A549 (cell line): ENCODE measurements around the gene TMEM61. TPM values are rescaled to one million over a fixed set of nuclear protein-coding genes. Genes with fewer than 3 reads are reported as not detected.

Experiments
- ATAC-seq, 2 experiments: fragments of 200-7000 bp in 1 of 2; fragments of >200 bp in 1 of 2; cut with Nextera tagmentation in 1 of 2; cut with Tn5 transposase in 1 of 2; 3 replicates each; pipeline versions ENCODE4 v1.8.0 to v1.9.1; 2018 to 2020; ENCODE audit warnings: mild to moderate bottlenecking in 1 of 2, moderate library complexity in 1 of 2
- CTCF ChIA-PET: fragments of 300-600 bp; sonication (Branson Sonifier 250); formaldehyde crosslinking; extraction: SDS; loops from one replicate; lab custom pipeline; 2021; ENCODE audit warnings: antibody characterized with exemption, inconsistent platforms; lab: Yijun Ruan, JAX
- POLR2A ChIA-PET: fragments of 350-600 bp; formaldehyde crosslinking; extraction: SDS; loops from one replicate; lab custom pipeline; 2021; ENCODE audit warnings: antibody characterized with exemption, inconsistent platforms; lab: Yijun Ruan, JAX
- DNase-seq, 2 experiments: peaks; one replicate each; pipeline versions ENCODE4 v3.0.0 to v3.0.0-alpha.2; 2011 to 2016; ENCODE audit warnings: low read depth in 1 of 2, low spot score in 1 of 2
- FAIRE-seq: peaks from 2 replicates; lab custom pipeline; 2011; peaks lifted over from hg19 to GRCh38; lab: Jason Lieb, UNC
- H3K27ac ChIP-seq, 2 experiments: fragments of >200 bp; sonication (Bioruptor Twin); formaldehyde crosslinking; 3 replicates each; pipeline ENCODE4 v1.5.1; 2016 to 2017
- H3K4me1 ChIP-seq: fragments of >200 bp; sonication (Bioruptor Twin); formaldehyde crosslinking; 3 replicates; pipeline ENCODE4 v1.6.1; 2016
- H3K4me2 ChIP-seq: fragments of >200 bp; sonication (Bioruptor Twin); formaldehyde crosslinking; 3 replicates; pipeline ENCODE4 v1.6.1; 2016
- H3K4me3 ChIP-seq: fragments of >200 bp; sonication (Bioruptor Twin); formaldehyde crosslinking; 3 replicates; pipeline ENCODE4 v1.5.1; 2016
- H3K9me3 ChIP-seq: fragments of >200 bp; sonication (Bioruptor Twin); formaldehyde crosslinking; 3 replicates; pipeline ENCODE4 v1.6.1; 2016
- ATOH8 ChIP-seq: fragments of 250-450 bp; sonication (Bioruptor Pico); IDR thresholded peaks from 2 replicates; pipeline ENCODE4 v1.5.0; 2020; ENCODE audit warnings: low read depth, mild to moderate bottlenecking, moderate library complexity
- CBX2 ChIP-seq: fragments of 200-600 bp; sonication (generic); IDR thresholded peaks from 2 replicates; pipeline ENCODE4 v1.6.1; 2016; ENCODE audit warnings: low read depth, mild to moderate bottlenecking, borderline replicate concordance
- CBX8 ChIP-seq: fragments of 200-600 bp; sonication (generic); IDR thresholded peaks from 2 replicates; pipeline ENCODE4 v1.6.1; 2016
- CEBPB ChIP-seq, 2 experiments: fragments of >200 bp in 1 of 2; sonication (Bioruptor Twin) in 1 of 2; formaldehyde crosslinking in 1 of 2; IDR thresholded peaks; 2 replicates each; pipeline ENCODE4 v1.6.1; 2012 to 2016
- CHD2 ChIP-seq: fragments of 150-350 bp; IDR thresholded peaks from 2 replicates; pipeline ENCODE4 v1.6.1; 2014; ENCODE audit warnings: low read length; ENCODE audit not compliant: partially characterized antibody
- CHD4 ChIP-seq: fragments of 200-600 bp; sonication (generic); IDR thresholded peaks from 2 replicates; pipeline ENCODE4 v1.6.1; 2016; ENCODE audit warnings: antibody characterized with exemption, mild to moderate bottlenecking, borderline replicate concordance
- E2F6 ChIP-seq: IDR thresholded peaks from 2 replicates; pipeline ENCODE4 v1.6.1; 2012; ENCODE audit warnings: low read depth, borderline replicate concordance
- EHF ChIP-seq: fragments of 250-450 bp; sonication (Bioruptor Pico); IDR thresholded peaks from 2 replicates; pipeline ENCODE4 v1.5.0; 2020; ENCODE audit warnings: mild to moderate bottlenecking
- EP300 ChIP-seq, 2 experiments: fragments of >200 bp; sonication (Bioruptor Twin); formaldehyde crosslinking; IDR thresholded peaks; 2 replicates in 1 of 2; 3 replicates in 1 of 2; pipeline ENCODE4 v1.6.1; 2016 to 2017
- ESRRA ChIP-seq: fragments of 150-350 bp; IDR thresholded peaks from 2 replicates; pipeline ENCODE4 v1.6.1; 2014; ENCODE audit warnings: mild to moderate bottlenecking, low read length, borderline replicate concordance
- FOSB ChIP-seq: fragments of 250-450 bp; sonication (Bioruptor Pico); IDR thresholded peaks from 2 replicates; pipeline ENCODE4 v1.5.0; 2020; ENCODE audit warnings: mild to moderate bottlenecking, moderate library complexity
- FOSL2 ChIP-seq, 2 experiments: fragments of 450-650 bp in 1 of 2; fragments of >200 bp in 1 of 2; sonication (Bioruptor Twin) in 1 of 2; formaldehyde crosslinking; IDR thresholded peaks; 2 replicates each; pipeline versions ENCODE4 v1.5.0 to v1.6.1; 2016 to 2020; ENCODE audit warnings: mild to moderate bottlenecking in 1 of 2, moderate library complexity in 1 of 2
- GATA3 ChIP-seq: IDR thresholded peaks from 2 replicates; pipeline ENCODE4 v1.6.1; 2012; ENCODE audit warnings: borderline replicate concordance
- HES2 ChIP-seq: fragments of >200 bp; sonication (Bioruptor Twin); formaldehyde crosslinking; IDR thresholded peaks from 2 replicates; pipeline ENCODE4 v1.6.1; 2016
- HMGXB4 ChIP-seq: fragments of 250-450 bp; sonication (Bioruptor Pico); IDR thresholded peaks from 2 replicates; pipeline ENCODE4 v1.5.0; 2021; ENCODE audit warnings: mild to moderate bottlenecking, moderate library complexity, borderline replicate concordance
- HOXA7 ChIP-seq: fragments of 250-450 bp; sonication (Bioruptor Pico); IDR thresholded peaks from 2 replicates; pipeline ENCODE4 v1.5.0; 2020; ENCODE audit warnings: mild to moderate bottlenecking, moderate library complexity
- HOXB13 ChIP-seq: fragments of 250-450 bp; sonication (Bioruptor Pico); IDR thresholded peaks from 2 replicates; pipeline ENCODE4 v1.5.0; 2020; ENCODE audit warnings: low read depth, mild to moderate bottlenecking, moderate library complexity
- JUN ChIP-seq, 2 experiments: fragments of >200 bp; sonication (Bioruptor Twin); formaldehyde crosslinking; IDR thresholded peaks; 2 replicates in 1 of 2; 3 replicates in 1 of 2; pipeline ENCODE4 v1.6.1; 2016 to 2017
- MAZ ChIP-seq: fragments of 150-350 bp; IDR thresholded peaks from 2 replicates; pipeline ENCODE4 v1.6.1; 2014; ENCODE audit warnings: antibody characterized with exemption, low read depth, low read length, borderline replicate concordance
- NFE2L2 ChIP-seq: fragments of 150-350 bp; conservative IDR thresholded peaks from 2 replicates; pipeline ENCODE4 v1.6.1; 2014; ENCODE audit warnings: low read length
- PBX3 ChIP-seq: IDR thresholded peaks from 2 replicates; pipeline ENCODE4 v1.6.1; 2012
- PHF8 ChIP-seq: fragments of 200-600 bp; sonication (generic); IDR thresholded peaks from 2 replicates; pipeline ENCODE4 v1.6.1; 2016; ENCODE audit warnings: low read depth, mild to moderate bottlenecking, antibody characterized with exemption, moderate library complexity, borderline replicate concordance
- RCOR1 ChIP-seq: fragments of 150-350 bp; IDR thresholded peaks from 2 replicates; pipeline ENCODE4 v1.6.1; 2014; ENCODE audit warnings: antibody characterized with exemption, low read length, low read depth
- RFX5 ChIP-seq: fragments of 450-650 bp; IDR thresholded peaks from 2 replicates; pipeline ENCODE4 v1.7.1; 2014; ENCODE audit warnings: antibody characterized with exemption, mild to moderate bottlenecking, moderate library complexity
- SMC3 ChIP-seq: fragments of >200 bp; sonication (Bioruptor Twin); formaldehyde crosslinking; IDR thresholded peaks from 3 replicates; pipeline ENCODE4 v1.6.1; 2018; ENCODE audit warnings: inconsistent platforms
- ZC3H11A ChIP-seq: fragments of 450-650 bp; IDR thresholded peaks from 2 replicates; pipeline ENCODE4 v1.6.1; 2014; ENCODE audit warnings: antibody characterized with exemption, mild to moderate bottlenecking
- ZSCAN20 ChIP-seq: fragments of 250-450 bp; sonication (Bioruptor Pico); IDR thresholded peaks from 2 replicates; pipeline ENCODE4 v1.8.0; 2022; ENCODE audit warnings: mild to moderate bottlenecking, moderate library complexity
- WGBS: methylation state at CpG from one replicate; pipeline ENCODE4 v1.1.6; 2017; ENCODE audit errors: missing lambda C conversion rate; 5-methylcytosine and 5-hydroxymethylcytosine counted together
- polyA plus RNA-seq, 4 experiments: library from polyadenylated mRNA; depleted of rRNA in 3 of 4; stranded (reverse); fragments of >200 nt; fragmentation: RNase III in 1 of 4; extraction: RNeasy Plus Mini Kit Qiagen cat#74134 plus additional on column Dnase treatment in 1 of 4; gene quantifications; 2 replicates in 3 of 4; 3 replicates in 1 of 4; pipeline ENCODE4 v1.2.3, GENCODE V29; 2011 to 2017

The TMEM61 gene
- polyA plus RNA-seq, 2 of the 4 experiments (the other 2 are of a cell fraction), result 0.06 to 0.10 TPM

GRCh38 chr1:54967372-54967771 is 13.1 kb upstream of the TMEM61 start:
- no peak overlapping the region for H3K4me3 ChIP-seq
- H3K4me1 ChIP-seq, result peaks cover 13% of the 10 kb centered on the region
- FAIRE-seq, result no peak
- H3K9me3 ChIP-seq, result no peaks in the 10 kb centered on the region
- WGBS, result 54% methylated on average over 5 of the region's 5 CpGs
- TF ChIP-seq FOSB (CRISPR knock-in tag) (no peak), FOSL2 (IDR thresholded peaks at IDR 0.05) (no peak), FOSL2 (CRISPR knock-in tag; IDR thresholded peaks at IDR 0.05) (peak; percentile 16; the same call in 1 of the 2 replicates), CHD2 (no peak), PBX3 (no peak)
- DNase-seq, result no peak
- H3K27ac ChIP-seq, result no peak overlapping the region
- ChIA-PET POLR2A (no interaction called here), CTCF (interaction anchor here (3.8 kb wide), 1 partner anchor 17 kb away, joined by 21 read pairs; no protein-coding TSS in a partner anchor)
- no peak for ATAC-seq
- no peak overlapping the region for H3K4me2 ChIP-seq

- Histone ChIP-seq H3K4me1 (peaks cover 21% of the 10 kb centered on the region), H3K4me3 (no peak overlapping the region), H3K9me3 (no peaks in the 10 kb centered on the region), H3K4me2 (no peak overlapping the region), H3K27ac (no peak overlapping the region)
- DNase-seq (no peak), FAIRE-seq (no peak), ATAC-seq (no peak)
- TF ChIP-seq NFE2L2, result no peak
- no peak for TF ChIP-seq EP300 (IDR thresholded peaks at IDR 0.05)
- no peak for TF ChIP-seq HOXB13 (CRISPR knock-in tag)
- TF ChIP-seq HOXA7 (CRISPR knock-in tag), result no peak
- no peak for TF ChIP-seq SMC3
- no peak for TF ChIP-seq HES2
- TF ChIP-seq MAZ, result no peak
- TF ChIP-seq ZC3H11A, result no peak
- no peak for TF ChIP-seq PHF8
- TF ChIP-seq PBX3, result no peak
- no peak for TF ChIP-seq CBX8
- no peak for TF ChIP-seq GATA3
- TF ChIP-seq E2F6, result no peak
- no peak for TF ChIP-seq RCOR1
- TF ChIP-seq FOSB (CRISPR knock-in tag), result no peak
- no peak for TF ChIP-seq CBX2
- TF ChIP-seq ZSCAN20 (CRISPR knock-in tag), result no peak
- TF ChIP-seq CEBPB (IDR thresholded peaks at IDR 0.05), result no peak
- no peak for TF ChIP-seq ESRRA
- TF ChIP-seq EHF (CRISPR knock-in tag), result no peak
- ChIA-PET POLR2A (no interaction called here), CTCF (interaction anchor here (1.0 to 3.8 kb wide), 5 partner anchors 10 to 28 kb away, joined by 3 to 21 read pairs (median 5); no protein-coding TSS in a partner anchor)
- 56% methylated on average over 4 of the region's 4 CpGs for WGBS
These were observed 11.9 kb upstream of the TMEM61 start for GRCh38 chr1:54968551-54968950.

- Histone ChIP-seq H3K4me3 (no peak overlapping the region), H3K27ac (no peak overlapping the region), H3K4me2 (no peak overlapping the region), H3K9me3 (no peaks in the 10 kb centered on the region), H3K4me1 (peaks cover 22% of the 10 kb centered on the region)
- DNase-seq (no peak), ATAC-seq (no peak), FAIRE-seq (no peak)
- ChIA-PET POLR2A (no interaction called here), CTCF (interaction anchor here (1.7 to 2.2 kb wide), 2 partner anchors 9 to 19 kb away, joined by 4 to 7 read pairs; no protein-coding TSS in a partner anchor)
- 82% methylated on average over 1 of the region's 1 CpG for WGBS
- TF ChIP-seq HMGXB4 (no peak), FOSB (CRISPR knock-in tag) (no peak), JUN (IDR thresholded peaks at IDR 0.05) (no peak), ESRRA (no peak), CHD4 (no peak), ATOH8 (CRISPR knock-in tag) (no peak), EP300 (IDR thresholded peaks at IDR 0.05) (no peak), CEBPB (IDR thresholded peaks at IDR 0.05) (no peak), RFX5 (no peak), NFE2L2 (no peak), HES2 (no peak)
These were observed 10.5 kb upstream of the TMEM61 start for GRCh38 chr1:54969879-54970278.
